ENCODE measurements around the gene LUC7L.
A peak's percentile ranks its signal among the peaks of the same experiment; 100 is the strongest.

DNA sequence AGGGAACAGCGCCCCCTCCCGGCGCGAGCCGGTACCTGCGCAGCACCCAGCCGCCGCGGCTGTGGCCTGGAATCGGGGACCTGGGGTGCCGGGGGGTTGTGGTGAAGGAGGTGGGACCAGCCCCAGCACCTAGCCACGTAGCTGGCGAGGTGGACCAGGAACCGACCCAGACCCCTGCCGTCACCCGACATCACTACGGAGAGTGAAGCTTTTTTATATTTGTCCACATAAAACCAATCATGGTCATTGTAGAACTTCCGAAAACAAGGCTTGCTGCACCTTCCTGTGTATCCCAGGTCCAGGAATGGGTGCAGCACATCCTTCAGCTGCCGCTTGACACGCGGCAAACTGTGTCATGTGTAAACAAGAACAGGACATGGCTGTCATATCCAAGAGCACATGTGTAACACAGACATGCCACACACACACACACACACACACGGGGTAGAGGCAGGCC, 47.7 kb downstream of the LUC7L start:
- TF ChIP-seq POLR2A (IDR thresholded peaks at IDR 0.05; ENCODE audit: extremely low read depth, insufficient read length): no peak
- TF ChIP-seq, protein P1, sequence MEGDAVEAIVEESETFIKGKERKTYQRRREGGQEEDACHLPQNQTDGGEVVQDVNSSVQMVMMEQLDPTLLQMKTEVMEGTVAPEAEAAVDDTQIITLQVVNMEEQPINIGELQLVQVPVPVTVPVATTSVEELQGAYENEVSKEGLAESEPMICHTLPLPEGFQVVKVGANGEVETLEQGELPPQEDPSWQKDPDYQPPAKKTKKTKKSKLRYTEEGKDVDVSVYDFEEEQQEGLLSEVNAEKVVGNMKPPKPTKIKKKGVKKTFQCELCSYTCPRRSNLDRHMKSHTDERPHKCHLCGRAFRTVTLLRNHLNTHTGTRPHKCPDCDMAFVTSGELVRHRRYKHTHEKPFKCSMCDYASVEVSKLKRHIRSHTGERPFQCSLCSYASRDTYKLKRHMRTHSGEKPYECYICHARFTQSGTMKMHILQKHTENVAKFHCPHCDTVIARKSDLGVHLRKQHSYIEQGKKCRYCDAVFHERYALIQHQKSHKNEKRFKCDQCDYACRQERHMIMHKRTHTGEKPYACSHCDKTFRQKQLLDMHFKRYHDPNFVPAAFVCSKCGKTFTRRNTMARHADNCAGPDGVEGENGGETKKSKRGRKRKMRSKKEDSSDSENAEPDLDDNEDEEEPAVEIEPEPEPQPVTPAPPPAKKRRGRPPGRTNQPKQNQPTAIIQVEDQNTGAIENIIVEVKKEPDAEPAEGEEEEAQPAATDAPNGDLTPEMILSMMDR (IDR thresholded peaks at IDR 0.05; ENCODE audit: low read depth, low read length): peak; percentile 71
- TF ChIP-seq, protein P2, sequence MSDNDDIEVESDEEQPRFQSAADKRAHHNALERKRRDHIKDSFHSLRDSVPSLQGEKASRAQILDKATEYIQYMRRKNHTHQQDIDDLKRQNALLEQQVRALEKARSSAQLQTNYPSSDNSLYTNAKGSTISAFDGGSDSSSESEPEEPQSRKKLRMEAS (IDR thresholded peaks at IDR 0.05; ENCODE audit: low read depth, low read length): no peak
